ENCODE results near the gene RPUSD1.

The RPUSD1 gene

GRCh38 chr16:799948-800833 is 12.0 kb upstream of the RPUSD1 start, which contains the start of gene GNG13:
TSS of gene GNG13 (minus strand) at chr16:800734. CDS start at chr16:799077, 1,657 bp downstream.
- intact Hi-C loops (cut with DNase I), result no loop called here
- DNase-seq, result no peak

GRCh38 chr16:799111-799947 is 11.1 kb upstream of the RPUSD1 start:
- DNase-seq, result no peak
- intact Hi-C loops (cut with DNase I), result no loop called here

GRCh38 chr16:798666-799065 is 10.5 kb upstream of the RPUSD1 start:
- DNase-seq, result no peak
- intact Hi-C loops (cut with DNase I), result no loop called here

GRCh38 chr16:797686-798085 is 9.5 kb upstream of the RPUSD1 start:
- DNase-seq, result no peak
- intact Hi-C loops (cut with DNase I), result no loop called here

GRCh38 chr16:797120-797420 is 8.9 kb upstream of the RPUSD1 start:
- intact Hi-C loops (cut with DNase I), result no loop called here
- no peak for DNase-seq

GRCh38 chr16:796296-797119 is 8.3 kb upstream of the RPUSD1 start:
- intact Hi-C loops (cut with DNase I), result no loop called here

GRCh38 chr16:795580-796229 is 7.5 kb upstream of the RPUSD1 start:
- no peak for DNase-seq
- intact Hi-C loops (cut with DNase I), result no loop called here

More at GRCh38 chr16:796296-797119, 8.3 kb upstream of the RPUSD1 start:
- no peak for DNase-seq

- intact Hi-C loops (cut with DNase I), result no loop called here
- no peak for DNase-seq
These were observed 6.8 kb upstream of the RPUSD1 start for GRCh38 chr16:794853-795466.

- DNase-seq, result no peak
- intact Hi-C loops (cut with DNase I), result no loop called here
These were observed 6.1 kb upstream of the RPUSD1 start for GRCh38 chr16:794091-794822.

- no peak for DNase-seq
These were observed 5.2 kb upstream of the RPUSD1 start for GRCh38 chr16:793414-793813.

GRCh38 chr16:792221-792995 is 4.2 kb upstream of the RPUSD1 start:
- intact Hi-C loops (cut with DNase I), result no loop called here
- no peak for DNase-seq

More at GRCh38 chr16:793414-793813, 5.2 kb upstream of the RPUSD1 start:
- intact Hi-C loops (cut with DNase I), result no loop called here

- no peak for DNase-seq
- intact Hi-C loops (cut with DNase I), result no loop called here
These were observed 3.0 kb upstream of the RPUSD1 start for GRCh38 chr16:791131-791530.

GRCh38 chr16:790086-790485 is 1.9 kb upstream of the RPUSD1 start:
- intact Hi-C loops (cut with DNase I), result no loop called here
- no peak for DNase-seq

GRCh38 chr16:789191-789850 is 1.1 kb upstream of the RPUSD1 start:
- no peak for DNase-seq
- intact Hi-C loops (cut with DNase I), result no loop called here

GRCh38 chr16:788399-789126 is 382 bp upstream of the RPUSD1 start, which contains the start of gene CHTF18:
TSS of gene CHTF18 (plus strand) at chr16:788620. CDS start at chr16:788685, 65 bp downstream.
- intact Hi-C loops (cut with DNase I), result loop anchor here (1.0 kb wide), 1 partner anchor 19 kb away; no protein-coding TSS in a partner anchor
- DNase-seq, result peak; percentile 80 to 99 (median 88)

GRCh38 chr16:787321-787966 is 737 bp downstream of the RPUSD1 start:
- DNase-seq, result peak in 1 of 10 donors; percentile 83
- intact Hi-C loops (cut with DNase I), result loop anchor here (2.0 kb wide), 2 partner anchors 47 to 77 kb away; partner anchors contain the start of gene CIAO3
